KOPT-K1 (cell line): ENCODE data around the gene PABPN1L.

ENCODE experiments used
- H3K27ac ChIP-seq: fragments of 200-600 bp; sonication (generic); 2 replicates; pipeline ENCODE4 v1.5.1; 2016; ENCODE audit warnings: antibody characterized with exemption, mild to moderate bottlenecking, low read depth, low read length; ENCODE audit not compliant: poor library complexity, severe bottlenecking
- H3K36me3 ChIP-seq: fragments of 200-600 bp; sonication (generic); 2 replicates; pipeline ENCODE4 v1.5.1; 2017; ENCODE audit warnings: antibody characterized with exemption, mild to moderate bottlenecking, low read length, moderate library complexity; ENCODE audit not compliant: insufficient read depth
- H3K9me3 ChIP-seq: fragments of 200-600 bp; sonication (generic); 2 replicates; pipeline ENCODE4 v1.5.1; 2017; ENCODE audit warnings: antibody characterized with exemption, low read length, mild to moderate bottlenecking; ENCODE audit not compliant: insufficient read depth, poor library complexity, severe bottlenecking

The PABPN1L gene

DNA sequence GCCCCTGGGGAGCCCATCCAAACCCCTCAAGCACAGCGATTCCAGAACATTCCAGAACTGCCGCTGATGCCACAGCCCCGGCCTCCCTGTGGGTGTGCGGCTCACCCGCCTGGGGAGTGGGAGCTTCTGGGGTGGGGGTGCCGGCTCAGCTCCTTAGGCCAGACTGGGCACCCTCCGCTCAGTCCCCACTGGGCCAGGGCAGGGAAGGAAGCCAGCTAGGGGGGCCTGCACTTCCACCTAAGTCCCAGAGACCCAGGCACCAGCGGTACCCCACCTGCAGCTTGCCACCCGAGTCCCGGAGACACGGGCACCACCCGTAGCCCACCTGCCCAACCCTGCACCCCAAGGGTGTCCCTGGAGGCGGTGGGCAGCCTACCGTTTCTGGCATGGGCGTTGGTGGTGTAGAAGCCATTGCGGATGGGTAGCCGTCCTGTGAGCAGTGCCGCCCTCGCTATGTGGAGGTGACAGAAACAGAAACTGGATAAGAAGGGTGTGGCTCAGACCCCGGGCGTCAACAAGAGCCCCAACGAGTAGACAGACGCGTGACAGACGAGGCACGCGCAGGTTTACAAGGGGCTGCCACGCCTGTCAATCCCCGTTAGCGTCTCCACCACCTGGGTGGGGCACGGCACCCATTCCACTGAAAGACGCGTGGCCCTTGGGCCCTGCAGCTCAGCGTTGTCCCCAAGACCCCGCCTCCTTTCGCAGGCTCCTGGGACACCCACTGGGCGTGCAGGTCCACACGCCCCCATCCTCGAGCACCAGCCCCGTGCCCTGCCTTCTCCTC lies 24.7 kb downstream of the PABPN1L start:
- Histone ChIP-seq H3K36me3 (no peaks in the 10 kb centered on the region), H3K9me3 (no peaks in the 10 kb centered on the region), H3K27ac (no peak overlapping the region)

GRCh38 chr16:88840600-88841215 lies 25.8 kb downstream of the PABPN1L start:
- Histone ChIP-seq H3K27ac (no peak overlapping the region), H3K36me3 (no peaks in the 10 kb centered on the region), H3K9me3 (no peaks in the 10 kb centered on the region)

GRCh38 chr16:88839745-88840599 lies 26.5 kb downstream of the PABPN1L start:
- H3K27ac ChIP-seq, result no peak overlapping the region
- H3K36me3 ChIP-seq, result no peaks in the 10 kb centered on the region
- no peaks in the 10 kb centered on the region for H3K9me3 ChIP-seq

DNA sequence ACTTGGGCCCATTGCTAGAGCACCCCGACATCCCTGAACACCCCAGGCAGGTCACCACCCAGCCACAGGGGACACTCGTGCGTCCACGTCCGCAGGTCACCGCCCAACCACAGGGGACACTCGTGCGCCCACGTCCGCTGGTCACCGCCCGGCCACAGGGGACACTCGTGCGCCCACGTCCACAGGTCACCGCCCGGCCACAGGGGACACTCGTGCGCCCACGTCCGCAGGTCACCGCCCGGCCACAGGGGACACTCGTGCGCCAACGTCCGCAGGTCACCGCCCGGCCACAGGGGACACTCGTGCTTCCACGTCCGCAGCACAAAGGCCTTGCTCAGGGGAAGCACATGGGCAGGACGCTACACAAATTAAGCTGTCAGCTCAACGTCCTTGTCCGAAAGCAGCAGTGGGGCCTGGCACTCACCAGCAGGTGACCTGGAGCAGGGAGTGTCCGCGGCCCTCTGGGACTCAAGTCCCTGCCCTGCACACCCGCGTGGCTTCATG lies 27.4 kb downstream of the PABPN1L start:
- H3K9me3 ChIP-seq, result no peaks in the 10 kb centered on the region
- H3K36me3 ChIP-seq, result no peaks in the 10 kb centered on the region
- no peak overlapping the region for H3K27ac ChIP-seq

DNA sequence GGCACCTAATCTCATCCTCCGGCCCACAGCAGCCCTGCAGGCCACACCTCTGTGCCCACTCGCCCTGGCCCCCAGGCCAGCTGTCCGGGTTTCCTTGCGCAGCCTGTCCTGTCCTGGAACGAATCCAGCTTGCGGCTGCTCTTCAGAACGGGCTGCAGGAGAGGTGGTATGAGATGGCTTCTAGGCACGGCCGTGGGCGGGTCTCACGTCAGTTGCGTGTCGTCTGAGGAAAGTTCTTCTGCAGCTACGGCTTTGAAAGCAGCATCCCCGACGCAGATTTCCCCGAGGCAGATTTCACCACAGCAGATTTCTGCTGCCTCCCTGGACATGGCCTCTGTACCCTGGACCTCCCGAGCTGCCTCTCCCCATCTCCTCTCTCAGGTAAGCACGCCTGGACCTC lies 27.9 kb downstream of the PABPN1L start:
- no peaks in the 10 kb centered on the region for H3K9me3 ChIP-seq
- no peaks in the 10 kb centered on the region for H3K36me3 ChIP-seq
- H3K27ac ChIP-seq, result no peak overlapping the region

- Histone ChIP-seq H3K27ac (no peak overlapping the region), H3K36me3 (no peaks in the 10 kb centered on the region), H3K9me3 (no peaks in the 10 kb centered on the region)
These were observed 28.7 kb downstream of the PABPN1L start for GRCh38 chr16:88837806-88838205.

- Histone ChIP-seq H3K27ac (no peak overlapping the region), H3K36me3 (no peaks in the 10 kb centered on the region), H3K9me3 (no peaks in the 10 kb centered on the region)
These were observed 29.7 kb downstream of the PABPN1L start for GRCh38 chr16:88836791-88837190.

GRCh38 chr16:88835818-88836217 lies 30.6 kb downstream of the PABPN1L start:
- Histone ChIP-seq H3K27ac (no peak overlapping the region), H3K36me3 (no peaks in the 10 kb centered on the region)

DNA sequence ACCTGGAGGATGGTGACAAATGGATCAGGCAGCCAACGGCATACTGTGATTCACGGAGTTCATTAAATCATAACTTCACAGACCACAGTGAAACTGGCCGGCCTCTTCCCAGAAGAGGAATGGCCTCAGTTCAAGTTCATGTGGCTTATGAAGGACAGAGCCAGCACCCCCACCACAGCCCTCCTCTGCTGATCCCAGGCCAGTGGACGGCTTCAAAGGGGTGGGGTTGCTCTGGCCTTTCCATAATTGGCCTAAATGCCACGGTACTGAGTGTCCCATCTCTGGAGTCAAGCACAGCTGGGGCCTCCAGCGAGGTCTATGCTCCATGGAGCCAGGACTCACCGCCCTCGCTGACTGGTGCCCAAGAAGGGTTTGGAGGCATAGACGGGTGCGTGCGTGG lies 31.1 kb downstream of the PABPN1L start:
- no peaks in the 10 kb centered on the region for H3K9me3 ChIP-seq
- no peak overlapping the region for H3K27ac ChIP-seq
- H3K36me3 ChIP-seq, result no peaks in the 10 kb centered on the region

More at GRCh38 chr16:88835818-88836217, 30.6 kb downstream of the PABPN1L start:
- H3K9me3 ChIP-seq, result no peaks in the 10 kb centered on the region

DNA sequence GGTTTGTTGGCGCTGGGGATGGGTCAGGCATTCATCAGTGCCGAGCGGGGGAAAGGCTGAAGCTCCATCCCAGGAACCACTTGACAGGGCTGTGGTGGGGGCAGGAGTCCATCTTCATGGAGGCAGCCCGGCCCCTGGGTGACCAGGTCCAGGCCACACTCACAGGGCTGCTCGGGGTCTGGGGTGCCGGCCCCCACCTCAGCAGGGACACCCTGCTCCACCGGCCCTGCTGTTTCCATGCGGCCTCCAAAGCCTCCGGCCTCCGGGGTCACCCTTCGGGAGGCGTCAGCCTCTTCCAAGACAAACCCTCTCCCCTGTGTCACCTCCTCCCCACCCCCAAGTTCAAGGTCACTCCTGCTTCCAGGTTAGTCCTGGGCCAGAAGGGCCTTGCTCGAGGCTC lies 31.8 kb downstream of the PABPN1L start:
- no peaks in the 10 kb centered on the region for H3K9me3 ChIP-seq
- no peaks in the 10 kb centered on the region for H3K36me3 ChIP-seq
- H3K27ac ChIP-seq, result no peak overlapping the region

DNA sequence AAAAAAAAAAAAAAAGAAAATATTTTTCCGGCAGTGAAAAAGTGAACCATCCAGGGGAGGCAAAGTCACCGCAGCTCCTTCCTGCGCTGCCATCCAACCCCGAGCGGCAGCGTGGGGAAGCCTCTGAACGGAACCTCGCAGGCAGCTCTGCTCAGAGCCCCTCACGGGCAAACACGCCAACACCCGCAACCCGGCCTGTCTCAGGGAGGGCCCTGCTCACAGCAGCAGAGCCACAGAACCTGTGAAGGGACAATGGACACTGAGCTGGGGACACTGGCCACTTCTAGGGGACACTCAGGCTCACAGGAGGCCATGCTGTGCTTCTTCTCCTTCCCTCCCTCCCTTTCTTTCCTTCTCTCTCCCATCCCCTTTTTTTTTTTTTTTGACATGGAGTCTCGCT lies 33.4 kb downstream of the PABPN1L start:
- no peaks in the 10 kb centered on the region for H3K36me3 ChIP-seq
- H3K27ac ChIP-seq, result no peak overlapping the region
- no peaks in the 10 kb centered on the region for H3K9me3 ChIP-seq

- H3K9me3 ChIP-seq, result no peaks in the 10 kb centered on the region
- H3K27ac ChIP-seq, result no peak overlapping the region
- no peaks in the 10 kb centered on the region for H3K36me3 ChIP-seq
These were observed 34.6 kb downstream of the PABPN1L start for GRCh38 chr16:88831838-88832237.

GRCh38 chr16:88830783-88831182 lies 35.7 kb downstream of the PABPN1L start:
- Histone ChIP-seq H3K36me3 (no peaks in the 10 kb centered on the region), H3K9me3 (no peaks in the 10 kb centered on the region), H3K27ac (no peak overlapping the region)

DNA sequence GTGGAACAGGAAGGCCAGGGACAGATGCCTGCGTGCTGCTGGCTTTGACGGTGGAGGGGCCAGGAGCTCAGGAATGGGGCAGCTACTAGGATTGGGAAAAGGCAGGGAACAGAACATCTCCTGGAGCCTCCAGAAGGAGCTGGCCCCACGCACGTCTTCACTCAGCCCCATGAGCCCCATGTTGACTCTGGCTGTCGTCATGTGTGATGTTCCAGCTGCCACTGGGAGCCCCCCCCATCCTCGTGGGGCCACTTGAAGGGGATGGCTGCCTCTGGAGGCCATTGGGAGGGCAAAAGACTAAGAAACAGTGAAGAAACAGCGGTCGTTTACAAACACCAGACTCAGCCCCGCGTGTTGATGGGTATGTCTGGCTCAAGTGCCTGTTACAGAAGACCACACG lies 36.2 kb downstream of the PABPN1L start:
- H3K27ac ChIP-seq, result no peak overlapping the region
- no peaks in the 10 kb centered on the region for H3K36me3 ChIP-seq
- H3K9me3 ChIP-seq, result no peaks in the 10 kb centered on the region

DNA sequence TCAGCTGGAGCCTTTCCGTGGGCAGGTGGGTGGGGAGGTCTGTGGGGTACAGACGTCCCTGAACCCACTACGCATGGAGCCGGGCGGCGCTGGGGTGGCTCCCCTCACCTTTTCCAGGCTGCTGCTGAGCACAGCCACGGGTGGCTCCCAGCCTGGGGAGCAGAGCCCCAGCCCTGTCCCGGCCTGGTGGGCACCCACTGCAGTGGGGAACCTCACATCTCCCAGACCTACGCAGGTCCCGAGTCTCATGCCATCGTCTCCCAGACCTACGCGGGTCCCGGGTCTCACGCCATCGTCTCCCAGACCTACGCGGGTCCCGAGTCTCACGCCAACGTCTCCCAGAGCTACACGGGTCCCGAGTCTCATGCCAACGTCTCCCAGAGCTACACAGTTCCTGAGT lies 37.7 kb downstream of the PABPN1L start:
- Histone ChIP-seq H3K27ac (no peak overlapping the region), H3K9me3 (no peaks in the 10 kb centered on the region), H3K36me3 (no peaks in the 10 kb centered on the region)
